ENCODE measurements around the gene ITGA11.

GRCh38 chr15:68411343-68411675, 20.7 kb downstream of the ITGA11 start:
- no peak for TF ChIP-seq ZNF33A (CRISPR knock-in tag; IDR thresholded peaks at IDR 0.05; ENCODE audit: borderline replicate concordance)
- TF ChIP-seq SNRNP70 (IDR thresholded peaks at IDR 0.05; ENCODE audit: low read depth, low read length): no peak
- no peak for TF ChIP-seq E2F5 (CRISPR knock-in tag; conservative IDR thresholded peaks at IDR 0.05)
- TF ChIP-seq SMAD3 (CRISPR knock-in tag; IDR thresholded peaks at IDR 0.05): no peak
- no peak for TF ChIP-seq ZNF10 (CRISPR knock-in tag; IDR thresholded peaks at IDR 0.05; ENCODE audit: borderline replicate concordance, low read depth)
